HS-5 (cell line): Measurements from ENCODE around the gene FABP7.
A peak's percentile ranks its signal among the peaks of the same experiment; 100 is the strongest.

Experiments used
- DNase-seq: peaks from one replicate; pipeline ENCODE4 v3.0.0-alpha.2; 2012; ENCODE audit warnings: low read depth

The FABP7 gene

GRCh38 chr6:122758927-122759334 is 20.6 kb upstream of the FABP7 start:
- DNase-seq, result no peak

GRCh38 chr6:122760330-122760729 is 19.2 kb upstream of the FABP7 start:
- no peak for DNase-seq

- no peak for DNase-seq
These were observed 13.3 kb upstream of the FABP7 start for GRCh38 chr6:122766256-122766655.

GRCh38 chr6:122770835-122771601 is 8.5 kb upstream of the FABP7 start:
- no peak for DNase-seq

- DNase-seq, result no peak
These were observed 6.6 kb upstream of the FABP7 start for GRCh38 chr6:122772724-122773415.

GRCh38 chr6:122775975-122776374 is 3.5 kb upstream of the FABP7 start:
- DNase-seq, result no peak

GRCh38 chr6:122778302-122778701 is 1.2 kb upstream of the FABP7 start:
- no peak for DNase-seq

GRCh38 chr6:122778985-122779661 is 393 bp upstream of the FABP7 start:
- no peak for DNase-seq

GRCh38 chr6:122780114-122780513 is 598 bp downstream of the FABP7 start:
- DNase-seq, result no peak

GRCh38 chr6:122781716-122782115 is 2.2 kb downstream of the FABP7 start:
- DNase-seq, result no peak

GRCh38 chr6:122783401-122783800 is 3.9 kb downstream of the FABP7 start:
- DNase-seq, result no peak

GRCh38 chr6:122785891-122786290 is 6.4 kb downstream of the FABP7 start:
- no peak for DNase-seq

- DNase-seq, result no peak
These were observed 8.2 kb downstream of the FABP7 start for GRCh38 chr6:122787721-122788120.

- no peak for DNase-seq
These were observed 8.7 kb downstream of the FABP7 start for GRCh38 chr6:122788208-122788607.

- no peak for DNase-seq
These were observed 9.2 kb downstream of the FABP7 start for GRCh38 chr6:122788663-122789181.

- peak; percentile 57 for DNase-seq
These were observed 9.9 kb downstream of the FABP7 start, which contains the start of gene SMPDL3A for GRCh38 chr6:122789182-122790027. TSS of gene SMPDL3A (plus strand) at chr6:122789258. CDS start at chr6:122789347, 89 bp downstream.

- no peak for DNase-seq
These were observed 10.5 kb downstream of the FABP7 start for GRCh38 chr6:122790028-122790422.

- no peak for DNase-seq
These were observed 11.2 kb downstream of the FABP7 start for GRCh38 chr6:122790423-122791309.

GRCh38 chr6:122791310-122791679 is 11.8 kb downstream of the FABP7 start:
- DNase-seq, result no peak

- no peak for DNase-seq
These were observed 13.2 kb downstream of the FABP7 start for GRCh38 chr6:122792766-122793165.

GRCh38 chr6:122797537-122797936 is 18.0 kb downstream of the FABP7 start:
- DNase-seq, result no peak
